ENCODE measurements around the gene ACY1.

- TF ChIP-seq CTCF (conservative IDR thresholded peaks at IDR 0.05; ENCODE audit: low read length) (no peak), EZH2phosphoT487 (IDR thresholded peaks at IDR 0.05; ENCODE audit: borderline replicate concordance, low read depth, low read length) (no peak)
Observed at GRCh38 chr3:51999846-52000245, 16.5 kb downstream of the ACY1 start.

Measured in OCI-LY7 (cell line).